HepG2 (cell line): Measurements from ENCODE around the gene OPRL1. TPM values are rescaled to one million over a fixed set of nuclear protein-coding genes. Genes with fewer than 3 reads are reported as not detected.

Experiments used
- ARNT ChIP-seq: fragments of 450-650 bp; IDR thresholded peaks from 2 replicates; pipeline ENCODE4 v1.6.1; 2017
- ELF3 ChIP-seq: IDR thresholded peaks from 2 replicates; pipeline ENCODE4 v1.6.1; 2016; ENCODE audit warnings: missing genetic modification reagents, missing compliant biosample characterization
- KMT2B ChIP-seq: IDR thresholded peaks from 2 replicates; pipeline ENCODE4 v1.6.1; 2016; ENCODE audit warnings: missing genetic modification reagents, missing compliant biosample characterization
- MATR3 ChIP-seq: sonication (generic); formaldehyde crosslinking; IDR thresholded peaks from 2 replicates; pipeline ENCODE4 v1.4.0; 2020; ENCODE audit warnings: missing genetic modification reagents
- NFKB2 ChIP-seq: sonication (generic); formaldehyde crosslinking; IDR thresholded peaks from 2 replicates; pipeline ENCODE4 v1.4.0; 2020; ENCODE audit warnings: missing genetic modification reagents, borderline replicate concordance
- NFYB ChIP-seq: sonication (generic); formaldehyde crosslinking; IDR thresholded peaks from 2 replicates; pipeline ENCODE4 v1.4.0; 2020; ENCODE audit warnings: missing genetic modification reagents
- PHB2 ChIP-seq: fragments of 450-650 bp; IDR thresholded peaks from 2 replicates; pipeline ENCODE4 v1.6.1; 2018; ENCODE audit not compliant: partially characterized antibody
- SKIL ChIP-seq: sonication (generic); formaldehyde crosslinking; IDR thresholded peaks from 2 replicates; pipeline ENCODE4 v1.8.0; 2022; ENCODE audit warnings: missing genetic modification reagents, mild to moderate bottlenecking, moderate library complexity, borderline replicate concordance
- SMARCC2 ChIP-seq: fragments of 450-650 bp; IDR thresholded peaks from 2 replicates; pipeline ENCODE4 v1.6.1; 2017; ENCODE audit warnings: antibody characterized with exemption, mild to moderate bottlenecking
- SP5 ChIP-seq: IDR thresholded peaks from 2 replicates; pipeline ENCODE4 v1.6.1; 2016; ENCODE audit warnings: low read depth, borderline replicate concordance
- UBTF ChIP-seq: sonication (generic); formaldehyde crosslinking; IDR thresholded peaks from 2 replicates; pipeline ENCODE4 v1.4.0; 2020; ENCODE audit warnings: mild to moderate bottlenecking, missing genetic modification reagents
- ZNF136 ChIP-seq: sonication (generic); formaldehyde crosslinking; IDR thresholded peaks from 2 replicates; pipeline ENCODE4 v1.8.1; 2022; ENCODE audit warnings: low read depth, mild to moderate bottlenecking, moderate library complexity, missing genetic modification reagents
- ZNF335 ChIP-seq: sonication (generic); formaldehyde crosslinking; IDR thresholded peaks from 2 replicates; pipeline ENCODE4 v1.4.0; 2020; ENCODE audit warnings: missing genetic modification reagents
- ZNF337 ChIP-seq: sonication (generic); formaldehyde crosslinking; IDR thresholded peaks from 2 replicates; pipeline ENCODE4 v1.5.1; 2020; ENCODE audit warnings: missing genetic modification reagents, low read depth, mild to moderate bottlenecking, borderline replicate concordance
- ZNF558 ChIP-seq: sonication (generic); formaldehyde crosslinking; IDR thresholded peaks from 2 replicates; pipeline ENCODE4 v1.9.0; 2022; ENCODE audit warnings: mild to moderate bottlenecking, missing genetic modification reagents, borderline replicate concordance
- ZNF572 ChIP-seq: sonication (generic); formaldehyde crosslinking; IDR thresholded peaks from 2 replicates; pipeline ENCODE4 v1.5.1; 2020; ENCODE audit warnings: mild to moderate bottlenecking, missing genetic modification reagents
- ZNF639 ChIP-seq: conservative IDR thresholded peaks from 2 replicates; pipeline ENCODE4 v1.6.1; 2018; ENCODE audit warnings: missing genetic modification reagents
- ZNF747 ChIP-seq: sonication (generic); formaldehyde crosslinking; IDR thresholded peaks from 2 replicates; pipeline ENCODE4 v1.8.1; 2023; ENCODE audit warnings: missing genetic modification reagents, mild to moderate bottlenecking, borderline replicate concordance
- ZNF788 ChIP-seq: sonication (generic); formaldehyde crosslinking; IDR thresholded peaks from 2 replicates; pipeline ENCODE4 v1.5.0; 2020; ENCODE audit warnings: mild to moderate bottlenecking, missing genetic modification reagents, borderline replicate concordance
- ZXDC ChIP-seq: sonication (generic); formaldehyde crosslinking; IDR thresholded peaks from 2 replicates; pipeline ENCODE4 v1.5.0; 2020; ENCODE audit warnings: mild to moderate bottlenecking, missing genetic modification reagents
- polyA plus RNA-seq, 8 experiments: library from polyadenylated mRNA; depleted of rRNA in 3 of 8; stranded (reverse) in 7 of 8; unstranded in 1 of 8; fragments of >200 nt; fragmentation: Illumina TruSeq in 4 of 8; extraction: Trizol in 4 of 8; gene quantifications; 2 replicates each; pipeline versions ENCODE4 v1.2.1 to v1.2.3, GENCODE V29; 2011 to 2016; ENCODE audit warnings: low read depth in 4 of 8, missing spikeins in 1 of 8, mixed read lengths in 1 of 8; ENCODE audit not compliant: insufficient read depth in 1 of 8
- total RNA-seq, 5 experiments: library from RNA; depleted of rRNA; stranded (reverse); fragments of >200 nt; fragmentation: Illumina TruSeq; extraction: Trizol; gene quantifications; 2 replicates each; pipeline ENCODE4 v1.2.3, GENCODE V29; 2016; ENCODE audit warnings: low read depth in 1 of 5
- TF ChIP-seq, protein P1 (sequence below): sonication (generic); formaldehyde crosslinking; conservative IDR thresholded peaks from 2 replicates; pipeline ENCODE4 v1.4.0; 2020; ENCODE audit warnings: missing genetic modification reagents

The OPRL1 gene
- total and polyA plus RNA-seq, 2 of the 13 experiments (the other 11 are each of a cell fraction or from before 2014, with no cell fraction given) = 0.35 to 0.71 TPM

DNA sequence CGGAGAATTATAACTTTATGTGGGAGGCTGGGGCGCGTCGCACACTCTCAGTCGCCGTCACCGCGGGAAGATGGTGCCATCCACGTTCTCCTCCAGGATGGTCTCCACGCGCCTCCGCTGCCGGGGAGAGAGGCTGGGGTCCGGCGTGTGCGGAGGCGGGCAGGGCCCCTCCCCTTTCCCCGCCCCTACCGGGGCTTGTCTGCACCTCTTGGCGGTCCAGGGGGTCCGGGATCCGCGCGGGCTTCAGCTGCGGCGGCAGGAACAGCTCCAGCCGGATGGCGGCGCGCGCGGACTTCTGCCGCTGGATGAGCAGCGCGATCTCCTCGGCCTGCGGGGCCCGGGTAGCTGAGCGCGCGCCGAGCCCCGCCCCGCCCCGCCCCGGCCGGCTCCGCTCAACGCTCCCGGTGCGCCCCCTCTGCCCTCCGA is 3.5 kb downstream of the OPRL1 start (continued):
- TF ChIP-seq SKIL (CRISPR knock-in tag) (no peak), ZNF572 (CRISPR knock-in tag) (no peak; the same call in 1 of the 2 replicates), ZNF136 (no peak), NFKB2 (CRISPR knock-in tag) (no peak), ZNF747 (CRISPR knock-in tag) (no peak), PHB2 (no peak), UBTF (no peak; the same call in 1 of the 2 replicates), ZNF788 (CRISPR knock-in tag) (no peak), MATR3 (no peak), ZNF335 (CRISPR knock-in tag) (no peak), KMT2B (CRISPR knock-in tag) (no peak), ELF3 (CRISPR knock-in tag) (no peak), SP5 (0 out of 2 replicates have a peak, but pooled peaks have one; percentile 67), ZNF639 (0 out of 2 replicates have a peak, but pooled peaks have one; percentile 65), ZNF558 (CRISPR knock-in tag) (no peak), ARNT (no peak), SMARCC2 (no peak), ZNF337 (CRISPR knock-in tag) (no peak), NFYB (CRISPR knock-in tag) (no peak), ZXDC (CRISPR knock-in tag) (no peak)
- TF ChIP-seq, protein P1, sequence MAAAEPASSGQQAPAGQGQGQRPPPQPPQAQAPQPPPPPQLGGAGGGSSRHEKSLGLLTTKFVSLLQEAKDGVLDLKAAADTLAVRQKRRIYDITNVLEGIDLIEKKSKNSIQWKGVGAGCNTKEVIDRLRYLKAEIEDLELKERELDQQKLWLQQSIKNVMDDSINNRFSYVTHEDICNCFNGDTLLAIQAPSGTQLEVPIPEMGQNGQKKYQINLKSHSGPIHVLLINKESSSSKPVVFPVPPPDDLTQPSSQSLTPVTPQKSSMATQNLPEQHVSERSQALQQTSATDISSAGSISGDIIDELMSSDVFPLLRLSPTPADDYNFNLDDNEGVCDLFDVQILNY (CRISPR knock-in tag) = peak; percentile 41; the same call in 1 of the 2 replicates
